IMR-90 (cell line): ENCODE data around the gene PXK. TPM values are rescaled to one million over a fixed set of nuclear protein-coding genes. Genes with fewer than 3 reads are reported as not detected.

ENCODE experiments used
- ATAC-seq: fragments of 200-7000 bp; cut with Tn5 transposase; 2 replicates; pipeline ENCODE4 v1.9.1; 2020; ENCODE audit warnings: low read depth, mild to moderate bottlenecking, moderate library complexity
- BruUV-seq: library from RNA; stranded (reverse); fragments of 400-500 nt; replicated peaks from 2 replicates; lab custom pipeline; 2021; lab: Mats Ljungman, UMichigan
- CTCF ChIA-PET: fragments of 300-600 bp; formaldehyde crosslinking; extraction: SDS; loops from one replicate; lab custom pipeline; 2021; ENCODE audit warnings: antibody characterized with exemption; lab: Yijun Ruan, JAX
- POLR2A ChIA-PET: fragments of 300-600 bp; sonication (Branson Sonifier 250); formaldehyde crosslinking; loops from one replicate; lab custom pipeline; 2022; ENCODE audit warnings: antibody characterized with exemption; ENCODE audit not compliant: unreplicated experiment; lab: Charles Lee
- DNase-seq: peaks from one replicate; pipeline ENCODE4 v3.0.0; 2013
- H2AFZ ChIP-seq: replicated peaks from 2 replicates; pipeline ENCODE3; 2013; ENCODE audit warnings: low read length, mild to moderate bottlenecking; ENCODE audit not compliant: poor library complexity
- H2AK5ac ChIP-seq: 2 replicates; pipeline ENCODE4 v1.6.1; 2013; ENCODE audit warnings: low read depth, low read length, inconsistent platforms
- H2AK9ac ChIP-seq: replicated peaks from 2 replicates; pipeline ENCODE3; 2013; ENCODE audit warnings: mild to moderate bottlenecking, low read depth, low read length, moderate library complexity; ENCODE audit not compliant: poor library complexity
- H2BK120ac ChIP-seq: 2 replicates; pipeline ENCODE4 v1.6.1; 2013; ENCODE audit warnings: low read depth, low read length, inconsistent platforms
- H2BK15ac ChIP-seq: 3 replicates; pipeline ENCODE4 v1.6.1; 2013; ENCODE audit warnings: low read depth, low read length, inconsistent platforms
- H2BK20ac ChIP-seq: 2 replicates; pipeline ENCODE4 v1.6.1; 2013; ENCODE audit warnings: low read depth, mild to moderate bottlenecking, inconsistent platforms, low read length, moderate library complexity
- H2BK5ac ChIP-seq: 2 replicates; pipeline ENCODE4 v1.6.1; 2013; ENCODE audit warnings: mild to moderate bottlenecking, low read depth, low read length, inconsistent platforms; ENCODE audit not compliant: poor library complexity, severe bottlenecking
- H3K14ac ChIP-seq: replicated peaks from 2 replicates; pipeline ENCODE4 v1.6.1; 2013; ENCODE audit warnings: low read depth, low read length, inconsistent platforms
- H3K18ac ChIP-seq: 2 replicates; pipeline ENCODE4 v1.6.1; 2013; ENCODE audit warnings: low read depth, low read length, control low read depth
- H3K23ac ChIP-seq: 2 replicates; pipeline ENCODE4 v1.6.1; 2013; ENCODE audit warnings: low read depth, low read length, inconsistent platforms
- H3K27ac ChIP-seq: 2 replicates; pipeline ENCODE4 v1.5.1; 2013; ENCODE audit warnings: mild to moderate bottlenecking, control low read depth, low read length; ENCODE audit not compliant: insufficient read depth
- H3K27me3 ChIP-seq: 2 replicates; pipeline ENCODE4 v1.6.1; 2013; ENCODE audit warnings: low read length; ENCODE audit not compliant: control insufficient read depth, insufficient read depth
- H3K36me3 ChIP-seq: 2 replicates; pipeline ENCODE4 v1.6.1; 2013; ENCODE audit warnings: low read length, mixed read lengths; ENCODE audit not compliant: control insufficient read depth, insufficient read depth
- H3K4ac ChIP-seq: 2 replicates; pipeline ENCODE4 v1.6.1; 2013; ENCODE audit warnings: low read depth, low read length, inconsistent platforms
- H3K4me1 ChIP-seq: 2 replicates; pipeline ENCODE4 v1.6.1; 2013; ENCODE audit warnings: low read length, mixed read lengths; ENCODE audit not compliant: control insufficient read depth, insufficient read depth
- H3K4me2 ChIP-seq: 2 replicates; pipeline ENCODE4 v1.6.1; 2013; ENCODE audit warnings: low read depth, mild to moderate bottlenecking, control low read depth, low read length, moderate library complexity
- H3K4me3 ChIP-seq: 2 replicates; pipeline ENCODE4 v1.5.1; 2013; ENCODE audit warnings: low read depth, mild to moderate bottlenecking, control low read depth, low read length, moderate library complexity; ENCODE audit not compliant: insufficient read depth
- H3K56ac ChIP-seq: 2 replicates; pipeline ENCODE4 v1.6.1; 2013; ENCODE audit warnings: low read length, inconsistent platforms; ENCODE audit not compliant: insufficient read depth; ENCODE audit errors: extremely low read depth
- H3K79me1 ChIP-seq, 2 experiments: 2 replicates each; pipeline ENCODE4 v1.6.1; 2013; ENCODE audit warnings: low read length in 2 of 2, inconsistent platforms in 1 of 2, low read depth in 1 of 2
- H3K9ac ChIP-seq: 2 replicates; pipeline ENCODE4 v1.6.1; 2013; ENCODE audit warnings: low read depth, low read length, control low read depth
- H3K9me1 ChIP-seq: 2 replicates; pipeline ENCODE4 v1.6.1; 2013; ENCODE audit warnings: low read length, inconsistent platforms; ENCODE audit not compliant: insufficient read depth
- H3K9me3 ChIP-seq: 2 replicates; pipeline ENCODE4 v1.6.1; 2013; ENCODE audit warnings: low read length; ENCODE audit not compliant: control insufficient read depth, insufficient read depth
- H4K20me1 ChIP-seq: 2 replicates; pipeline ENCODE4 v1.6.1; 2013; ENCODE audit warnings: low read length, inconsistent platforms; ENCODE audit not compliant: insufficient read depth
- H4K5ac ChIP-seq: 2 replicates; pipeline ENCODE4 v1.6.1; 2013; ENCODE audit warnings: mild to moderate bottlenecking, low read depth, low read length, control low read depth
- H4K8ac ChIP-seq, 2 experiments: 2 replicates each; pipeline ENCODE4 v1.6.1; 2013; ENCODE audit warnings: low read depth in 2 of 2, low read length in 2 of 2, control low read depth in 1 of 2, inconsistent platforms in 1 of 2
- H4K91ac ChIP-seq: 2 replicates; pipeline ENCODE4 v1.6.1; 2013; ENCODE audit warnings: low read depth, low read length, inconsistent platforms; ENCODE audit not compliant: insufficient read depth
- BHLHE40 ChIP-seq: fragments of 150-350 bp; IDR thresholded peaks from 2 replicates; pipeline ENCODE4 v1.6.1; 2016; ENCODE audit warnings: mild to moderate bottlenecking, low read depth, low read length
- CEBPB ChIP-seq: IDR thresholded peaks from 2 replicates; pipeline ENCODE4 v1.6.1; 2012; ENCODE audit warnings: low read depth, low read length, improper control_type of control experiment
- ELK1 ChIP-seq: fragments of 150-350 bp; IDR thresholded peaks from 2 replicates; pipeline ENCODE4 v1.6.1; 2016; ENCODE audit warnings: low read depth, mild to moderate bottlenecking, low read length, moderate library complexity, borderline replicate concordance
- MAFK ChIP-seq: IDR thresholded peaks from 2 replicates; pipeline ENCODE4 v1.6.1; 2012; ENCODE audit warnings: low read depth, low read length, improper control_type of control experiment
- MXI1 ChIP-seq: IDR thresholded peaks from 2 replicates; pipeline ENCODE4 v1.6.1; 2012; ENCODE audit warnings: low read depth, mild to moderate bottlenecking, low read length, moderate library complexity, borderline replicate concordance
- WGBS, 2 experiments: methylation state at CpG; one replicate each; pipeline versions ENCODE4 v1.1.5 to v1.1.7; 2013; ENCODE audit warnings: missing lambda C conversion rate in 2 of 2; ENCODE audit not compliant: insufficient read length in 1 of 2; ENCODE audit errors: extremely low coverage in 2 of 2; 5-methylcytosine and 5-hydroxymethylcytosine counted together
- dilution Hi-C: fragments of 300-500 bp; cut with HindIII; formaldehyde crosslinking; loops from one replicate; pipeline ENCODE4 v1.14.3; 2018; ENCODE audit warnings: low sequenced_read_pairs; ENCODE audit not compliant: unreplicated experiment
- in situ Hi-C: fragments of 300-500 bp; cut with MboI; formaldehyde crosslinking; loops from 3 replicates; pipeline ENCODE4 v1.14.3; 2019; ENCODE audit warnings: low sequenced_read_pairs, inconsistent platforms, mixed read lengths
- intact Hi-C: fragments of 100-400 bp; cut with micrococcal nuclease; formaldehyde crosslinking; loops from 2 replicates; pipeline ENCODE4 v1.10.0; 2022
- polyA plus RNA-seq, 3 experiments: library from polyadenylated mRNA; depleted of rRNA; stranded (reverse); fragments of >200 nt; gene quantifications; 2 replicates each; pipeline ENCODE4 v1.2.3, GENCODE V29; 2012; ENCODE audit warnings: low replicate concordance in 1 of 3
- total RNA-seq: library from RNA; depleted of rRNA; stranded (reverse); fragments of >200 nt; gene quantifications from 2 replicates; pipeline ENCODE4 v1.2.3, GENCODE V29; 2012

The PXK gene
- total and polyA plus RNA-seq, 2 of the 4 experiments (the other 2 are of a cell fraction), result 14.3 to 17.7 TPM

GRCh38 chr3:58296843-58297242 lies 35.8 kb upstream of the PXK start:
- no peak for ATAC-seq
- H2AK9ac ChIP-seq, result no peak overlapping the region
- H4K5ac ChIP-seq, result no peak overlapping the region
- H3K4me1 ChIP-seq, result no peaks in the 10 kb centered on the region
- no peak overlapping the region for H3K23ac ChIP-seq
- no peak overlapping the region for H3K56ac ChIP-seq
- no peak overlapping the region for H2AFZ ChIP-seq
- H3K18ac ChIP-seq, result no peak overlapping the region
- ChIA-PET CTCF (interaction anchor here (0.5 to 1.3 kb wide), 2 partner anchors 108 to 268 kb away, joined by 3 to 4 read pairs; no protein-coding TSS in a partner anchor), POLR2A (no interaction called here)
- BruUV-seq, result no TSS peak
- no peak overlapping the region for H3K4me3 ChIP-seq
- intact Hi-C loops (loop anchor here (5.0 kb wide), 1 partner anchor 430 kb away; no protein-coding TSS in a partner anchor), in situ Hi-C loops (no loop called here), dilution Hi-C loops (no loop called here)
- H3K4me2 ChIP-seq, result no peak overlapping the region
- H2BK5ac ChIP-seq, result no peak overlapping the region
- WGBS, 2 experiments, result 51% methylated on average over 3 of the region's 6 CpGs; no CpG with 5 or more reads in 1 of the 2 experiments
- no peak overlapping the region for H3K9ac ChIP-seq
- H3K79me1 ChIP-seq, result no peaks in the 10 kb centered on the region
- H2BK120ac ChIP-seq, result no peak overlapping the region
- H3K27ac ChIP-seq, result no peak overlapping the region
- no peak overlapping the region for H4K91ac ChIP-seq
- no peak overlapping the region for H3K4ac ChIP-seq
- H2AK5ac ChIP-seq, result no peak overlapping the region
- H3K27me3 ChIP-seq, result peaks cover 15% of the 10 kb centered on the region
- TF ChIP-seq BHLHE40, result no peak
- TF ChIP-seq ELK1, result no peak
- TF ChIP-seq MAFK, result no peak
- TF ChIP-seq MXI1, result no peak
- TF ChIP-seq CEBPB, result no peak
- H3K14ac ChIP-seq, result no peak overlapping the region
- no peak overlapping the region for H2BK15ac ChIP-seq
- no peaks in the 10 kb centered on the region; the same call in 1 of the 2 replicates for H3K9me1 ChIP-seq
- no peak for DNase-seq
- H4K20me1 ChIP-seq, result no peaks in the 10 kb centered on the region
- no peak overlapping the region for H2BK20ac ChIP-seq
- no peak overlapping the region for H4K8ac ChIP-seq
- peaks cover 4% of the 10 kb centered on the region for H3K9me3 ChIP-seq
- H3K36me3 ChIP-seq, result peaks cover 3% of the 10 kb centered on the region; the same call in 1 of the 2 replicates
